Colonic mucosa (tissue), 4 donors: ENCODE measurements around the gene ZNF780B. TPM values are rescaled to one million over a fixed set of nuclear protein-coding genes. Genes with fewer than 3 reads are reported as not detected.

Experiments used
- DNase-seq: peaks from one replicate; pipeline ENCODE4 v3.0.0-alpha.2; 2020
- H3K27ac ChIP-seq: fragments of 200-600 bp; one replicate; pipeline ENCODE4 v1.8.0; 2021
- H3K27me3 ChIP-seq: fragments of 200-600 bp; one replicate; pipeline ENCODE4 v1.8.0; 2021
- H3K36me3 ChIP-seq: fragments of 200-600 bp; one replicate; pipeline ENCODE4 v1.8.0; 2021
- H3K4me1 ChIP-seq: fragments of 200-600 bp; one replicate; pipeline ENCODE4 v1.8.0; 2021; ENCODE audit warnings: mild to moderate bottlenecking
- H3K4me3 ChIP-seq: fragments of 200-600 bp; one replicate; pipeline ENCODE4 v1.8.0; 2021
- H3K9ac ChIP-seq, 2 donors: one replicate each; pipeline ENCODE4 v1.7.0; 2013; ENCODE audit warnings: control low read depth in 2 of 2, low read depth in 2 of 2, low read length in 2 of 2
- H3K9me3 ChIP-seq: fragments of 200-600 bp; one replicate; pipeline ENCODE4 v1.8.0; 2021
- CTCF ChIP-seq: fragments of 200-600 bp; IDR thresholded peaks from one replicate; pipeline ENCODE4 v1.8.0; 2022; ENCODE audit warnings: antibody characterized with exemption, mild to moderate bottlenecking
- intact Hi-C: fragments of 100-400 bp; cut with DNase I; formaldehyde crosslinking; loops from one replicate; pipeline ENCODE4 v1.14.1; 2022
- total RNA-seq, 2 donors: library from RNA; stranded (reverse); fragmentation: NEBNext Ultra II Directional in 1 of 2; extraction: Animal tissue kit (Norgen Biotek cat#: 25700) in 1 of 2; gene quantifications; one replicate each; pipeline ENCODE4 v1.2.1, GENCODE V29; 2021
- donor health status: healthy.
- donor health status: DM: no; HTN: no; CAD: no.
- donor health status: DM: no; HTN: no; CAD: no.

ZNF780B gene
- total RNA-seq, 2 donors from 2014 or later = 14.3 to 21.7 TPM

DNA sequence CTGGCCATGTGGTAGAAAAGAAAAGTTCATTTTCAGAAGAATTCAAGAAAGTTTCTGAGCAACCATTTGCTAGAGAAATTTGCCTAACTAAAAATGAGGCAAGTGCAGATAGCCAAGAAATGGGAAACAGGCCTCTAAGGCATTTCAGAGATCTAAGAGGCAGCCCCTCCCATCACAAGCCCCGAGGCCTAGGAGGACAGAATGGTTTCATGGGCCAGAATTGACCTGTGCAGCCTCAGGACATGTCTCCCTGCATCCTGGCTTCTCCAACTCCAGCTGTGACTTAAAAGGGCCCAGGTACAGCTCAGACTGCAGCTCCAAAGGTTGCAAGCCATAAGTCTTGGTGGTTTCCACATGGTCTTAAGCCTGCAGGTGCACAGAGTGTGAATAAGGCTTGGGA, 62.4 kb downstream of the ZNF780B start:
- no peak for TF ChIP-seq CTCF
- no peaks in the 10 kb centered on the region for H3K36me3 ChIP-seq
- H3K27ac ChIP-seq = no peak overlapping the region
- H3K27me3 ChIP-seq = no peaks in the 10 kb centered on the region
- DNase-seq = no peak
- H3K4me3 ChIP-seq = no peak overlapping the region
- no peaks in the 10 kb centered on the region for H3K9me3 ChIP-seq
- intact Hi-C loops = no loop called here
- H3K9ac ChIP-seq = no peak overlapping the region
- H3K4me1 ChIP-seq = no peaks in the 10 kb centered on the region

DNA sequence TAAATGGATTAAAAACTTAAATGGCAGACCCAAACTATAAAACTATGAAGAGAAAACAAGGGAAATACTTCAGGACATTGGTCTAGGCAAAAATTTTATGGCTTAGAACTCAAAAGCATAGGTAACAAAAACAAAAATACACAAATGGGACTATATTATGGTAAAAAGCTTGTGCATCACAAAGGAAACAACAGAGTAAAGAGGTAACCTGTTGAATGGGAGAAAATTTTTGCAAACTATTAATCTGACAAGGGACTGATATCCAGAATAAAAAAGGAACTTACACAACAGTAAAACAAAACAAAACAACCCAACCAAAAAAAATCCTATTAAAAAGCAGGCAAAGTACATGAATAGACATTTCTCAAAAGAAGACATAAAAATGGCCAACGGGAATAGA, 68.4 kb downstream of the ZNF780B start:
- no peaks in the 10 kb centered on the region for H3K27me3 ChIP-seq
- H3K4me3 ChIP-seq = no peak overlapping the region
- H3K4me1 ChIP-seq = no peaks in the 10 kb centered on the region
- no peaks in the 10 kb centered on the region for H3K36me3 ChIP-seq
- intact Hi-C loops = no loop called here
- H3K27ac ChIP-seq = no peak overlapping the region
- DNase-seq = no peak
- H3K9me3 ChIP-seq = no peaks in the 10 kb centered on the region
- TF ChIP-seq CTCF = no peak
- no peak overlapping the region for H3K9ac ChIP-seq

DNA sequence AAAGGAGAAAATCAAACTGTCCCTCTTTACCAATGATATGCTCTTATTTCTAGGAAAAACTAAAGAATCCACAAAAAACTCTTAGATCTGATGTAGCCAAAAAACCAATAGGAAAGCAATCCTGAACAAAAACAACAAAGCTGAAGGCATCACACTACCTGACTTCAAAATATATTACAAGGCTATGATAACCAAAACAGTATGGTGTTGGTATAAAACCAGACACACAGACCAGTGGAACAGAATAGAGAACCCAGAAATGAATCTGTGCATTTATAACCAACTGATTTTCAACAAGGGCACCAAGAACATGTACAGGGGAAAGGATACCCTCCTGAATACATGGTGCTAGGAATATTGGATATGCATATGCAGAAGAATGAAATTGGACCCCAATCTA, 68.9 kb downstream of the ZNF780B start:
- no peak for TF ChIP-seq CTCF
- no peak overlapping the region for H3K4me3 ChIP-seq
- no peak overlapping the region for H3K9ac ChIP-seq
- H3K36me3 ChIP-seq = no peaks in the 10 kb centered on the region
- H3K27me3 ChIP-seq = no peaks in the 10 kb centered on the region
- DNase-seq = no peak
- no peaks in the 10 kb centered on the region for H3K4me1 ChIP-seq
- intact Hi-C loops = no loop called here
- no peaks in the 10 kb centered on the region for H3K9me3 ChIP-seq
- H3K27ac ChIP-seq = no peak overlapping the region

DNA sequence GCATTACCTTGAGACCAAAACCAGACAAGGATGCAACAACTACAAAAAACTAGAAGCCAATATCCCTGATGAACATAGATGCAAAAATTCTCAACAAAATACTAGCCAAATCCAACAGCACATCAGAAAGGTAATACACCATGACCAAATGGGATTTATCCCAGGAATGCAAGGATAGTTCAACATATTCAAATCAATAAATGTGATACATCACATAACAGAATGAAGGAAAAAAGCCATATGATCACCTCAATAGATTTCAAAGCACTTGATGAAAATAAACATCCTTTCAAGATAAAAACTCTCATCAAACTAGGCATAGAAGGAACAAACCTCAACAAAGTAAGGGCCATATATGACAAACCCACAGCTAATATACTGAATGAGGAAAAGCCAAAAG, 69.4 kb downstream of the ZNF780B start:
- Histone ChIP-seq H3K9ac (no peak overlapping the region), H3K4me1 (no peaks in the 10 kb centered on the region), H3K9me3 (no peaks in the 10 kb centered on the region), H3K4me3 (no peak overlapping the region), H3K36me3 (no peaks in the 10 kb centered on the region), H3K27ac (no peak overlapping the region), H3K27me3 (no peaks in the 10 kb centered on the region)
- no peak for TF ChIP-seq CTCF
- no peak for DNase-seq
- intact Hi-C loops = no loop called here

GRCh38 chr19:39983695-39984300, 72.2 kb downstream of the ZNF780B start:
- intact Hi-C loops = no loop called here
- no peak for DNase-seq
- H3K36me3 ChIP-seq = peaks cover 12% of the 10 kb centered on the region

More at GRCh38 chr19:39983695-39984300, 72.2 kb downstream of the ZNF780B start:
- no peak for TF ChIP-seq CTCF
- Histone ChIP-seq H3K27ac (no peak overlapping the region), H3K9me3 (no peaks in the 10 kb centered on the region), H3K27me3 (no peaks in the 10 kb centered on the region), H3K9ac (no peak overlapping the region), H3K4me3 (no peak overlapping the region), H3K4me1 (no peaks in the 10 kb centered on the region)
